Islet of Langerhans (tissue), 1 donor: ENCODE measurements around the gene TCF19.

Source experiments
- FAIRE-seq: peaks from one replicate; lab custom pipeline; 2011; peaks lifted over from hg19 to GRCh38; lab: Jason Lieb, UNC

The TCF19 gene

DNA sequence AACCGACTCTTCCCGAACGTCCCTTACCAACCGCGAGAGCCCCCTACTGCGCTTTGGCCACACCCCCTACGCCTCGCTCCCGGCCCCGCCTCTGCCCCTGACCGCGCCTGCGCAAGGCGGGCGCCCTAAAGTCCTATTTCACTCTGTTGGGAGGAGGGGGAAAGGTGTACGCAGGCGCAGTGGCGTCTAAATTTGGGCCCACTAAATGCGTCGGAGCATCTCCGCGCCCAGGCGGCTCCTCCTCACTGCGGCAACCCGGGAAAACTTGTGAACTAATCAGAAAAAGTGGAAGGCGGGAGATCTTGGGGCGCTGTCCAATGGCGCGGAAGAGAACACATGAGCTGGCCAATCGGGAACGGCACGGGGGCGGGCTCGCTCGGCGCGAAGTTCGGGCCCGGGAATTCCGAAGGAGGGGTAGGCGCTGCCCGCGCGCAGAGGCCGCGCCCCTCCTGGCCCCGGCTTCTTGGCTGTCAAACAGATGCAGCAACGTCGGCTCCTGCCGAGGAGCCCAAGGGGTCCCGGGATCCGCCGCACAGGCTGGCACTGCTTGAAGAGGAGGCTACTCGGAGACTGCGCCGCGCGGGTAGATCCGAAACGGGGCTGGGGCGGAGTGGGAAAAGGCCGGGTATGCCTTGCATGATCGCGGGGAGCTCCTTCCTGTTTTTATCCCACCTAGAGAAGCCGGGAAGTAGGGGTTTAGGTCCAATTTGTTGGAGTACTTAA is at the start of gene TCF19:
Gene TCF19 (plus strand): TSS at position 450 of the 723 bp plus-strand sequence. CDS start 881 bp downstream, outside the sequence.
- no peak for FAIRE-seq

DNA sequence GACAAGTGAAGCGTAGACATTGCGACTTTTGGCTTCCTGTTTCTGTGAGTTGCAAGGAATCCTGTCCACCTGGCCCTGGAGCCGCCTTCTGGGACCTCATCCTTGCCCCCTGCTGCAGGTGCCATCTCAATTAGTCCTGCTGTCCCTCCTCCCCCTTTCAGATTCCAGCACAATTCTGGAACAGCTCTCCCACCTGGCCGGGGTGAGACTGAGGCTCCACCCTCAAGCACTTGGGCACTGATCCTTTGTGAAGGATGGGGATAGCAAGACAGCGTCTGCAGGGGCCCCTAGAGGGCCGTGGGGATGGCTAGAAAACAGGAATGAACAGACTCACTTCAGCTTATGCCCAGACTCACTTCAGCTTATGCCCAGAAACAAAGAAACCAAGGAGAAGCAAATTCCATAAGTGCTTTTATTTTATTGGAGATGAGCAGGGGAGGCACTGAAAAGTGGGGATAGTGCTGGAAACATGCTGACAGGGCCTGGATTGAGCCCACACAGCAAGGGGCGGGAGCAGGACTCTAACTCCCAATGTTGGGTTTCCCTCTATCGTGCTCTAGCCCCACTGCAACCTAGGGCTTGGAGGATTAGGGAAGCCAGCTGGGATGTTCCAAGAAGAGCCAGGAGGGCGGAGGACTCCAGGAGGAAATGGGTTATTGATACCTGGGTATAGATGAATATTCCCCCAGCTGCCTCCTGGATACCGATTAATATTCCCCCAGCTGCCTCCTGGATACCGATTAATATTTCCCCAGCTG is 47.4 kb upstream of the TCF19 start:
- FAIRE-seq, result no peak

DNA sequence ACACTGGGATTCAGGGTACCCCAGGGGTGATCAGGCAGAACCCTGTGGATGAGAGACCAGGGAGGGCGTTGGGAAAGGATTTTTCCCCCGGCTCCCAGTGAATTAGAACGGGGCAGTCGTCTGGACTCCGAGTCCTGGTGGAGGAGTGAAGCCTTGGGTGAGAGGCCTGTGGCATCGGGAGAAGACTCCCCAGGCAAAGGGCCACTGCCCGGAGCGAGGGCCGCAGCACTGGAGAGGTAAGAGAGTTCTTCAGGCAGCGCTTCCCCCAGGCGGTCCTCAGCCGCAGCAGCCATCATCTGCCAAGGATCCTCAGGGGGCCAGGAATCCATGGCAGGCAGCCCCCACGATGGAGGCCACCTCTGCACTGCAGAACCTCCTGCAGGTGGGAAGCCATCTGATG is 46.7 kb upstream of the TCF19 start:
- FAIRE-seq, result no peak

DNA sequence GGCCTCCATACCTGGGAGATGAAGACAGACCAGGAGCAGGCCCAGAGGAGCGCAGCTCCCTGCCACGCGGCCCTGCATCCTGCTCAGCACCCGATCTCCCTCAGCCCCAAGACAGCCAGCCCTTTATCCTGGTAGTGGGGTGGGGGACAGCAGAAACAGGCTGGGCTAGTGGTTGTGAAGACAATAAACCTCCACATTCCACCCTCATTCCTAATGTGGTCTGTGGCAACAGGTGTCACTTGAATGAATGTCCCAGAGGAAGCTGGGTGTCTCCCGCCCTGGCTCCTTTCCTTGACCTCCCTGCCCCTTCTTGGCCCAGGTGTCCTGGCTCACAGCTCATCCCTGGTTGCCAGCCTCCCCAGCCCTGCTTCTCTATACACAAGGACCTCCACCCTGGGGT is 45.9 kb upstream of the TCF19 start, which contains the start of gene C6orf15:
Gene C6orf15 (minus strand): TSS at position 98 of the 400 bp plus-strand sequence. CDS start 20 bp downstream, at position 78.
- no peak for FAIRE-seq

- no peak for FAIRE-seq
Observed at GRCh38 chr6:31113861-31114540, 44.4 kb upstream of the TCF19 start.

DNA sequence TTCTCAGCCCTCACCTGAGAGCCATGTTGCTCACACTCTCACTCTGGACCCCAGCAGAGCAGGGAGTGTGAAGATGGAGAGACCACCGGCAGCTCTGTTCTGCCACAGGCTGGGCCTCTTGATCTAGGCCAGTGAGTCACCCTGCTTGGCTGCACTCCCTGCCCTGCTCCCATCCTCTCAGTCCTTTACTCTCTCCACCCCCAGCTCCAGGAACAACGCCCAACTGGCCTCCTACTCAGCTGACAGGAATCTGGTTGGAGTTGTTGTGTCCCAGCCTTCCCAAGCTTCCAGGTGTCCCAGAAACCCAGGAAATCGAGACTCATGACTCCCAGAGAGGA is 43.9 kb upstream of the TCF19 start, which contains the start of gene PSORS1C1:
Gene PSORS1C1 (plus strand): TSS at position 260 of the 338 bp plus-strand sequence. CDS start 14,833 bp downstream, outside the sequence.
- FAIRE-seq, result no peak

DNA sequence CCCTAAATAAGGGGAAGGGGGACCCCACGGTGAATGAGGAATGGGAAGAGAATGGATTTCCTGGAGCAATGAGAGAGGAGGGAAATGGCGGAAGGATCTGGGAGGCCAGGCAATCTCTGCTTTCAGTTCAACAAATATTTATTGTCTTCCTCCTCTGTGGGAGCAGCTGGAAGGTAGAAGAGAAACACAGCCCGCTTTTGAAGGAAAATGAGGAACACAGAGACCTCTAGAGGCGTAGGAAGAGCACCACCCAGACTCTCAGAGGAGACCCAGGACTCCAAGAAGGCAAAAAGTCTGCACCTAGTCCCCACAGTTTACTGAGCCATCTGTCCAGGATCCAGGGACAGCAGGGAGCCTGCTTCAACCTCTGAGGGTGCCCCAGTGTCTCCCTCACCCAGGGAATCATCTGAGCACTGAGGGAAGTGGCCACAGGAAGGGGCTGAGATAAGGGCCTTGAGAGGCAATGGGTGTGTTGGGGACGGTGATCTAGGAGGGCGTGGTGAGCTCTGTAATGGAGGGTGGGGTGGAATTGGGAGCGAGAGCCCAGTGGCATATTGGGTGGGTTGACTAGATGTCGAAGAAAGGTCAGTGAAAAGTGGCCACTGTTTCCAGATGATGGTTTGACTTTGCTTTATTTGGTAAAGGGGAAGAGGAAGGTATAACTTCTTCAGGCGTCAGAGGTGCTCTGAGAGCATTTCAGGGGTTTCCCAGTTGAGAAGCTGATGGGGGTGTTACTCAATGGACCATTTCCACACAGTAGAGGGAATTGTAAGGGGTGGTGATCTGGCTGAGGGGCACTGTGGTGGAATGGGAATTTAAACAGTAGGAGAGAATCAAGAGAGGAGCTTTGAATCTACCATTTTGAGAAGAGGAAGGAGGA is 43.2 kb upstream of the TCF19 start:
- FAIRE-seq, result no peak

DNA sequence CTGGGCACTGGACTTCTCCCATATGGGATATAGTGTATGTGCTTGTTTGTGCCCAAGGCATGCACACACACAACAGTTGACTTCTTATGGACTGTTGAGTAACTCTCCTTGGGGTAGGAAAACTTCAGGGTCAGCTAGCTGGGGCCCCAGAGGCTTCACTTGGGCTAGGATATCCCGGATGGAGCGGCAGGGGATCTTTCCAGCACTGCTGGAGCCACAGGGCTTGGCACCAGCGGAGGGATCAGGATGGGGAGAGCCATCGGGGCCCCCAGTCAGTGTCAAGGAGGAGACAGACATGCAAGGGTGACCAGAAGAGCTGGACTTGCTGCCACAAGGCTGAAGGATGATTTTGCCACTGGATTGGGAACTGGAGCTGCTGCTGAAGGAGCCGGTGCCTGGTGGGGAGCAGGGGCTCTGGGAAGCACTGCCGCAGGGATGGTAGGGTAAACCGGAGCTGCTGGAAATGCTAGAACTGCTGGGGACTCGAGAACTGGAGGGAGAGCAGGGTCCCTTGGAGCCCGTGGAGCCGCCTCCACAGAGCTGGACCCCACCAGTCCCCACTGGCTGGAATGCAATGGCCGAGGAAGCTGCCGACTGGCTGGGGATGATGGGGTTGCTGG is 42.3 kb upstream of the TCF19 start:
- no peak for FAIRE-seq

- FAIRE-seq, result no peak
Observed at GRCh38 chr6:31116661-31117385, 41.6 kb upstream of the TCF19 start.

GRCh38 chr6:31118178-31118577 is 40.2 kb upstream of the TCF19 start:
- no peak for FAIRE-seq

GRCh38 chr6:31120151-31120915 is 38.1 kb upstream of the TCF19 start, which contains the start of gene CDSN:
Gene CDSN, minus strand, starts transcription at chr6:31120446. Its CDS starts 27 bp downstream, at chr6:31120419.
- FAIRE-seq, result no peak

- no peak for FAIRE-seq
Observed at GRCh38 chr6:31121131-31121790, 37.1 kb upstream of the TCF19 start.

DNA sequence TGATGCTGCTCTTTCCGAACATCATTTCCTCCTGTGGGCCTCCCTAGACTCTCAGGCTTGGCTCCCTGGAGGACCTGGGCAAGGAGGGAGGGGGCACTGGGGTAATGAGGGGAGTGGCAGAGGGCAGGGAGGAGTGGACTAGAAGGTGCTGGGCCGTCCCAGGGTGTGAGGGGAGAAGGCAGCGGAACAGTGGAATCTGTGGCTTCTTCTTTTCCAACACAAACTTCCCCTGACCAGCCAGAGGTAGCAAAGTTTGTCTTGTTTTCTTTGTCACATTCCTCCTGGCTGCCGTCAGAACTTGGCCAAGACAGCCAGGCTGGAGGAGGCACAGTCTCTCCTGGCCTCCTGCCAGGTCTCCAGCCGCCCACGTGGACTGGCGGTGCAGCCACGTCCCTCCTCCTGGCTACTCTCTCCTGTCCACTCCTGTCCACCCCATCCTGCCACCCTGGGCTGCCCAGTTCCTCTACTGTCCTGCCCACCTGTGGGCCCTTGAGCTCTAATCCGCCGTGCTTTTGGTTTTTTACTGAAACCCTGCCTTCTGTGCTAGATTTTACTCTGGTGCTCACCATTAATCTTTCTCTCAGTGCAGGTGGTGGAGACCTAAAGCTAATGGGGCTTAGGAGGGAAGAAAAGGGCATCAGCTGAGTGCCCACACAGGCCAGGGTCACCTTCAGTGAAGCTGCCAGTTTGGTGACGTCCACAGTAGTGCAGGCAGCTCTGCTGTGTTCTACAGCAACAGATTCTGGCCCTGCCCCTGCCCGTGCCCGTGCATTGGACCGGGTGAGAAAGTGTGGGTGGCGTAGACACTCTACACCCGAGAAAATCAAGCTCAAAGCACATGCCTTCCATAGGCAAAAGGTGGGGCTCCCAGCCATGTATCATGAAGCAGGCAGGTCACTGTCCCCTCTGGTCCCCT is 35.3 kb upstream of the TCF19 start:
- no peak for FAIRE-seq

DNA sequence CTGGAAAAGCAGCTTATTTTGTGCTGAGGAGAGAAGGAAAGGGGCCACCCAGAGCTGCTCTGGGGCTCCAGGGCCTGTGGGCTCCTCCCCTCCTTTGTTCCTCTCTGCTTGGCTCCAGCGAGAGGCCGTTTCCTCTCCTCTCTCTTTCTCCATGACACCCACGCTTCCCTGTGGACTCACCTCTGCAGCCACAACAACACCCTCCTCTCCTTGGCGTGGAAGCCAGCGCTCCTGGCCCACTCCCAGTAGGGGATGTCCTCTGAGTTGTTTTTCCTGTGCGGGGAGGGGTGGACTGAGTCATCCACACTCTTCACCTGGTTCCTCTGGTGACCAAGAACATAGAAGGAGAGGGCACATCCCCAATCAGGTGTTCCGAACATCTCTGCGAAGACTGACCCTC is 33.2 kb upstream of the TCF19 start:
- FAIRE-seq, result no peak

- no peak for FAIRE-seq
Observed at GRCh38 chr6:31125586-31126363, 32.6 kb upstream of the TCF19 start.

DNA sequence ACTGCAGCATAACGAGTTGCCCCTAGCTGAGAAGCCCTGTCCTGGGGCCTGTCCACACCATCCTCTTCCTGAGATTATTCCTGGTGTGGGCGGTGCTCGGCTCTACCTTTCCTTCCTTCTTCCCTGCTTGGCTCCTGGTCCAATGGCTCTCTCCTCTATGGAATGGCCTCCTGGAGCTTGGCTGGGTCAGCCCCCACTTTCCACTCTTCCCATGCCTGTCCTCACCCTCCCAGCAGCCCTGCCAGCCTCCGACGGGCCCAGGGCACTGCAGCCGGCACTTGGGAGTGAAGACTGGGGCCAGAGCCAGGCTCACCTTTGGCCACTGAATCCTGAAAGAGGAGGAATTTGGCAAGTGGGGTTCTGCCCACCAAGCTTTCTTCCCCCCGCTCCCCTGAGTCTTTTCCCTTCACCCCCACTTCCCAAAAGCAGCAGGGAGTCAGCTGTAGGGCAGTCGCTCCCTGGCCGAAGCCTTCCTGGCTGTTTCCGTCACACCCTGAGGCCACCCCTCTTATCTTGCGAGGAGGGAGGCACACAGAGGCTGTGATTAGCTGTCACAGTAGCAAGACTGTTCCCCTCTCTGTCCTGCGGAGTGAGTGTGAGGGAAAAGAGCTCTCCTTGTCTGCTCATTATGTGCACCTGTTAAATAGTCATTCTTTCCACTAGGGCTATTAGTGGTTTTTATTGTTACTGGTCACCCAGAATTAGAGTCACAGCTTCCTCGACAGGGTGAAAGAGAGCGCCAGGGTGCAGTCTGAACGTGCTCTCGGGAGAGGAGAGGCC is 31.8 kb upstream of the TCF19 start:
- no peak for FAIRE-seq
